ACC112 (cell line): ENCODE measurements around the gene LILRB4.
"Not testable (repeated sequence)": the region's sequence is repeated elsewhere in the genome, so short reads cannot be mapped to it uniquely, and the experiment has no call there.

Experiments used
- H2AFZ ChIP-seq: fragments of 200-600 bp; sonication (generic); one replicate; pipeline ENCODE4 v1.6.0; 2017; ENCODE audit warnings: antibody characterized with exemption, low read length; ENCODE audit not compliant: unreplicated experiment
- H3K27ac ChIP-seq: fragments of 200-600 bp; sonication (generic); 2 replicates; pipeline ENCODE4 v1.5.1; 2014; ENCODE audit warnings: low read depth, mild to moderate bottlenecking, antibody characterized with exemption, low read length, moderate library complexity
- H3K27me3 ChIP-seq: fragments of 200-600 bp; sonication (generic); 2 replicates; pipeline ENCODE4 v1.6.1; 2014; ENCODE audit warnings: mild to moderate bottlenecking, antibody characterized with exemption, low read length, moderate library complexity, mixed read lengths; ENCODE audit not compliant: insufficient read depth
- H3K36me3 ChIP-seq: fragments of 200-600 bp; sonication (generic); 2 replicates; pipeline ENCODE4 v1.6.1; 2016; ENCODE audit warnings: mild to moderate bottlenecking, antibody characterized with exemption, low read length, moderate library complexity, mixed read lengths; ENCODE audit not compliant: insufficient read depth
- H3K4me1 ChIP-seq: fragments of 200-600 bp; sonication (generic); one replicate; pipeline ENCODE4 v1.6.1; 2016; ENCODE audit warnings: low read length, mixed read lengths; ENCODE audit not compliant: insufficient read depth, unreplicated experiment, control insufficient read depth
- H3K4me3 ChIP-seq: fragments of 200-600 bp; sonication (generic); 2 replicates; pipeline ENCODE4 v1.5.1; 2014; ENCODE audit warnings: mild to moderate bottlenecking, low read depth, low read length
- H3K79me2 ChIP-seq: fragments of 200-600 bp; sonication (generic); one replicate; pipeline ENCODE4 v1.6.0; 2016; ENCODE audit warnings: low read length; ENCODE audit not compliant: control insufficient read depth, unreplicated experiment, insufficient read depth

LILRB4 gene

GRCh38 chr19:54630782-54631181, 32.0 kb upstream of the LILRB4 start:
- Histone ChIP-seq H3K4me3 (no peak overlapping the region), H3K27me3 (no peaks in the 10 kb centered on the region), H3K79me2 (no peaks in the 10 kb centered on the region), H3K27ac (no peak overlapping the region), H3K4me1 (no peaks in the 10 kb centered on the region), H2AFZ (no peak overlapping the region), H3K36me3 (no peaks in the 10 kb centered on the region)

GRCh38 chr19:54631489-54632337, 31.1 kb upstream of the LILRB4 start:
- H2AFZ ChIP-seq, H3K4me1 ChIP-seq, H3K27me3 ChIP-seq, H3K4me3 ChIP-seq, H3K79me2 ChIP-seq, H3K36me3 ChIP-seq, H3K27ac ChIP-seq: not testable (repeated sequence)

- not testable (repeated sequence) for H3K36me3 ChIP-seq, H3K79me2 ChIP-seq, H3K4me3 ChIP-seq, H3K27me3 ChIP-seq, H3K27ac ChIP-seq, H2AFZ ChIP-seq, H3K4me1 ChIP-seq
Observed at GRCh38 chr19:54632517-54632916, 30.3 kb upstream of the LILRB4 start.

- no peak overlapping the region for H3K4me3 ChIP-seq
- H2AFZ ChIP-seq, result no peak overlapping the region
- no peaks in the 10 kb centered on the region for H3K36me3 ChIP-seq
- H3K27me3 ChIP-seq, result no peaks in the 10 kb centered on the region
- no peaks in the 10 kb centered on the region for H3K79me2 ChIP-seq
- no peak overlapping the region for H3K27ac ChIP-seq
- H3K4me1 ChIP-seq, result no peaks in the 10 kb centered on the region
Observed at GRCh38 chr19:54633401-54633800, 29.4 kb upstream of the LILRB4 start.

- H3K4me3 ChIP-seq, H3K36me3 ChIP-seq: not testable (repeated sequence)
Observed at GRCh38 chr19:54636081-54636480, 26.7 kb upstream of the LILRB4 start.

GRCh38 chr19:54638683-54639082, 24.1 kb upstream of the LILRB4 start:
- Histone ChIP-seq H3K27me3 (no peaks in the 10 kb centered on the region), H3K27ac (no peak overlapping the region), H2AFZ (no peak overlapping the region), H3K4me1 (no peaks in the 10 kb centered on the region), H3K79me2 (no peaks in the 10 kb centered on the region), H3K4me3 (no peak overlapping the region), H3K36me3 (no peaks in the 10 kb centered on the region)

More at GRCh38 chr19:54636081-54636480, 26.7 kb upstream of the LILRB4 start:
- H3K79me2 ChIP-seq, H3K27ac ChIP-seq, H3K4me1 ChIP-seq, H2AFZ ChIP-seq, H3K27me3 ChIP-seq: not testable (repeated sequence)

GRCh38 chr19:54642953-54643352, 19.8 kb upstream of the LILRB4 start:
- H3K4me3 ChIP-seq, H3K79me2 ChIP-seq: not testable (repeated sequence)

GRCh38 chr19:54643583-54643982, 19.2 kb upstream of the LILRB4 start:
- not testable (repeated sequence) for H2AFZ ChIP-seq, H3K4me3 ChIP-seq, H3K36me3 ChIP-seq, H3K27me3 ChIP-seq, H3K79me2 ChIP-seq, H3K27ac ChIP-seq, H3K4me1 ChIP-seq

More at GRCh38 chr19:54642953-54643352, 19.8 kb upstream of the LILRB4 start:
- not testable (repeated sequence) for H2AFZ ChIP-seq, H3K4me1 ChIP-seq, H3K36me3 ChIP-seq, H3K27ac ChIP-seq, H3K27me3 ChIP-seq

GRCh38 chr19:54644056-54644455, 18.7 kb upstream of the LILRB4 start:
- Histone ChIP-seq H2AFZ (no peak overlapping the region), H3K4me1 (no peaks in the 10 kb centered on the region), H3K27ac (no peak overlapping the region), H3K36me3 (no peaks in the 10 kb centered on the region), H3K27me3 (no peaks in the 10 kb centered on the region), H3K4me3 (no peak overlapping the region), H3K79me2 (no peaks in the 10 kb centered on the region)

GRCh38 chr19:54646331-54646841, 16.4 kb upstream of the LILRB4 start:
- H3K79me2 ChIP-seq, result no peaks in the 10 kb centered on the region
- no peaks in the 10 kb centered on the region for H3K36me3 ChIP-seq
- H3K27me3 ChIP-seq, result no peaks in the 10 kb centered on the region
- H2AFZ ChIP-seq, result no peak overlapping the region
- H3K4me3 ChIP-seq, result no peak overlapping the region
- no peak overlapping the region for H3K27ac ChIP-seq
- H3K4me1 ChIP-seq, result no peaks in the 10 kb centered on the region

GRCh38 chr19:54648129-54648528, 14.7 kb upstream of the LILRB4 start:
- Histone ChIP-seq H3K27me3 (no peaks in the 10 kb centered on the region), H2AFZ (no peak overlapping the region), H3K4me1 (no peaks in the 10 kb centered on the region), H3K27ac (no peak overlapping the region), H3K36me3 (no peaks in the 10 kb centered on the region), H3K4me3 (no peak overlapping the region), H3K79me2 (no peaks in the 10 kb centered on the region)
